ENCODE data around the gene GRID2.
"Not testable (repeated sequence)": the region's sequence is repeated elsewhere in the genome, so short reads cannot be mapped to it uniquely, and the experiment has no call there.

The GRID2 gene

GRCh38 chr4:93617606-93618005, 1313.8 kb downstream of the GRID2 start:
- DNase-seq = no peak

GRCh38 chr4:93633721-93634120, 1330.0 kb downstream of the GRID2 start:
- no peak for DNase-seq

DNA sequence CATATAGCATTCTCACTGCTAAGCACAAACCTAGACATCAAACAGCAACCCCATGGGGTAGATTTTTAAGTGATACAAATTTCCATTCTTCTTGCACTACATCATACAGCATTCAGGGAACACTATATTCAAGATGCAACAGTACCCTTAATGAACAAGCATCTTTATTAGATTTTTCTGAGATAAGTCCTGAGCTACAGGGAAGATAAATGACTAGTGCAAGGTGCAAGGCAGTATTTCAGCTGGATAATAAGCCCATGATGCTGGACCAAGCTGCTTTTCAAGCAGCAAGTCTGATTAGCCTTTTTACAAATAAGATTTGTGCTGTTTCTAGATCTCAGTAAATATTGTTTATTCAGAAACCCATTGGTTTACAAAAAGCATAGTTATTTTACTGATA, 1332.2 kb downstream of the GRID2 start:
- no peak for DNase-seq

- no peak for DNase-seq
Observed at GRCh38 chr4:93645120-93645519, 1341.4 kb downstream of the GRID2 start.

DNA sequence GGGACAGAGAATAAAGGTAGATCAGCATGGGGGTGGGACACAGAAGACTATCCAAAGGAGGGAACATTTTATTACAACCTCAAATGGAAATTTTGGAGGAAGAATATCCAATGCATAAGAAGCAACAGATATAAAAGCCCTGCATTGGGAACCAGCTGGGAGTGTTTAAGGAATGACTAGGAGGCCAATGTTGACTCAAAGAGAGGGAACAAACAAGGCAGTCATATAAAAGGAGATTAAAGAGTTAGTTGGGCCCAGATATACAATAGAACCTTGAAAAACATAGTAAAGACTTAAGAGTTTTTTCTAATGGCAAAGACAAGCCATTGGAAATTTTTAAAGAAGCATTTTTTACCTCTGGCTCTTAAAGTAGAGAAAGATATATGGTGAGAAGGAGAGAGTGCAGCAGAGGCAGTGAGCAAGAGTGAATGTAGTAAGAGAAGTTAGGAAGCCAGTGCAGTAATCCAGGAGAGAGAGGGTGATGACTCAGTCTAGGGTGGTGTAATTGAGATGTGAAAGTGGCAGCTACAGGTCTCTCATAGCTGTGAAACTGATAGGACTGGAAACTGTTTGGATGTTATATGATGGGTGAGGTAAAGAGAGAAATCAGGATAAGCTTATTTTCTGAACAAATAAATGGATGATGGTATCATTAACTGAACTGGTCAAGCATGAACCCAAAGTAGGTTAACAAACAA, 1342.6 kb downstream of the GRID2 start:
- DNase-seq = no peak

- DNase-seq = no peak
Observed at GRCh38 chr4:93648258-93648657, 1344.5 kb downstream of the GRID2 start.

GRCh38 chr4:93649828-93650227, 1346.1 kb downstream of the GRID2 start:
- no peak for DNase-seq

DNA sequence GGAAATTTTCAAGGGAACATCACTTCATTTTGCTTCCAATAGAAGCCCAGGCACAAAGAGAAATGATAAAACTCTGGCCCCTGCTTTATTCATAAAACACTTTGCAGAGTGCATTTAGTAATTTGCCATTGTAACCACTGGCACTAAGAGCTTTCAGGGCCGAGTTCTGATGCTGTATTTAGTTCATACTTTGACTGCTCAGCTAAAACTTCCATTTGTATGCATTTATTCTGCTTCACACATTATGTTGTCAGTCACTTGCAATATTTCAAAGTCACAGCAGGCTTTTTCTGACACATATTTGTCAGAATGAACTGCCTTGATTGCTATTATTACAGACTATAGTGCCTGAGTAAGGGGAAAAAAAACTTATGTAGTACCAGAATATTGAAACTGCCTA, 1350.4 kb downstream of the GRID2 start:
- no peak for DNase-seq

GRCh38 chr4:93657527-93657926, 1353.8 kb downstream of the GRID2 start:
- no peak for DNase-seq

- DNase-seq = no peak
Observed at GRCh38 chr4:93658443-93658842, 1354.7 kb downstream of the GRID2 start.

- DNase-seq = no peak
Observed at GRCh38 chr4:93659629-93660028, 1355.9 kb downstream of the GRID2 start.

DNA sequence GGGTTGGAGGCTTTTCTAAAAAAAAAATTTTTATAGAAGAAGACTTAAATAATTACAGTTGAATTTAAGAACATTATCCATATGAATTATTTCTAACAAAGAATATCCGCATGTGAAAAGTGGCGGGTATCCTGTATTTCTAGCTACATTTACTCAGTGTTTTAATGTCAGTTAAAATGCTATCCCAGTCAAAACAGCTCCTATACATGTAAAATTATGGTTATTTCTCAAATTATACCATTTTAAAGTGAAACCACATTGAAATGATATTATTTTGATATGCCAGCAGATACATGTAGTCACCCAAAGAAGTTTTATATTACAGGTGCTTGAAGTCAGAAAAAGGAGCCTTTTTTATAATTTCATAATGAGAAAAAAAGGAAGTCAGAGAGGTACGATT, 1356.3 kb downstream of the GRID2 start:
- no peak for DNase-seq

DNA sequence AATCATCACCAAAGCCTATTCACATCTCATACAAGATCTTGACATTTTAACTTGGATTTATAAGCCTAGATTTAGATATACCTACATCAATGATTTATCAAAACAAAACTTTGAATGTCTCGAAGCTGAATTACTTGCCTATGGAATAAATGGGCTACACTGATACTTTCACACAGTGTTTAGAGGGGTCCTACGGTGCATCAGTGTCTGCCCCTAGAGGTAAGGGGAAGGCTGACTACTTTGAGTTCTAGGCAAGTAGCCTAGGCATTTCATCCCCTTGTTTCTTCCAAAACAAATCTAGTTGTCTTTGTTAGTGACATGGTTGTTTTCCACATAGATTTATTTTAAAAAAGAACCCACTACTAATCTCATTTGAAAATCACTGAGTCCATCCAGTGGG, 1366.7 kb downstream of the GRID2 start:
- no peak for DNase-seq

DNA sequence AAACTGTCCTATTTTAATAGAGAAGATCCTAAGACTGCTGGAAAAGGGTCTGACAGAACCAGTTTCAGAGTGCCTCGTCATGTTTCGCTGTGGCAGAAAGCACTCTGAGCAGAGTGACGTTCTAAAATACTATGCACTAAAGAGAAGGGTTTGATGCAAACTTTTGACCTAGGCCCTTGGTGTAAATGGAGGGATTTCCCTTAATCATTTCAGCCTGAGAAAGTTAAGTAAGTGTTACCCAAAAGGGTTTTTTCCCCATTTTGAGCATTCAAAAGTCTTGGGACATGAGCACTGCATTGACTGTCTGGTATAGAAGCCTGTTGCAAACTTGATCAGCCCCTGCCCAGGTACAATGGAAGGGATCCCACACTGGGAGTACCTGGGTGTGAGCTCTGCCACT, 1367.3 kb downstream of the GRID2 start:
- no peak for DNase-seq

- not testable (repeated sequence) for DNase-seq
Observed at GRCh38 chr4:93676937-93677336, 1373.2 kb downstream of the GRID2 start.

- DNase-seq = no peak
Observed at GRCh38 chr4:93684571-93684970, 1380.8 kb downstream of the GRID2 start.

DNA sequence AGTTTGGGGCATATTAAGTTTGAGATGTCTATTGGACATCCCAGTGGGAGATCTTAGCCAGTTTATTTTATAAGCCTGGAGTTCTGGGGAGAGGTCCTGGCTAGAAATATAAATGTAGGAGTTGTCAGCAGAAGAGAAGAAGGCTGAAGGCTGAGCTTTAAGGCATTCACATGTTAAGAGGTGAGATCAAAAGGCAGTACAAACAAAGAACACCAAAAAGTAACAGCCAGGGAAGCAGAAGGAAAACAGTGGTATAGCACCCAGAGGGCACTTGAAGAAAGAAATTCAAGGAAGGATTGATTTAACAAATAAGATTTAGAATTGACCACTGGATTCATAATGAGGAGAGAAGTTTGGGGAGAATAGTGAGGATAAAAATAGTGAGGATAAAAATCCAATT, 1383.5 kb downstream of the GRID2 start:
- no peak for DNase-seq

DNA sequence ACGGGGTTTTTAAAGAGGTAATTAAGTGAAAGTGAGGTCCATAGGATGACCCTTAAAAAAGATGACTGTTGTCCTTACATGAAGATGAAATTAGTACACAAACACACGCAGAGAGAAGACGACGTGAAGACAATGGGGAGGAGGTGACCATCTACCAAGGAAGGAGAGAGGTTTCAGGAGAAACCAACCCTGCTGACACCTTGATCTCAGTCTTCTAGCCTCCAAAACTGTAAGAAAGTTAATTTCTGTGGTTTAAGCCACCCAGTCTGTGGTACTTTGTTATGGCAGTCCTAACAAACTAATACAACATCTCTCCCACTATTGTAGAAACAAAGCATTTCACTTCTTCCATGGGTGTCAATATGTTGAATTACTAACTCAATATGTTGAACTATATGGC, 1385.2 kb downstream of the GRID2 start:
- DNase-seq = no peak

DNA sequence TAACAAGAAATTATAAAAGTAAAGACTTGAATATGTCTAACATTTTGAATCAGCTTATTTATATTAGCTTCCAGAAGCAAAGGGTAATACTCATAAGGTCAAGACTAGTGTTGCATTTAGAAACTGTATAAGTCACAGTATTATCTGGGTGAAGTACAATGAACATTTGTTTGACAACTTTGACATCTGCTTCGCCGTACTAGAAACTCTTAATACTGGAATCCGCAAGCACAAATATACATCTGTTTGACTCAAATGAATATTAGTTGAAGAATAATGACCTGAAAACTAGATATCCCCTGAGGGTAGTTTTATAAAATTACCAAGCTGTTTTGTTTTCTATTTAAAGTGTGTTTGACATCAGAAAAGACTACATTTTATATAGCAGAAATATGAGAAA, 1389.4 kb downstream of the GRID2 start:
- no peak for DNase-seq

DNA sequence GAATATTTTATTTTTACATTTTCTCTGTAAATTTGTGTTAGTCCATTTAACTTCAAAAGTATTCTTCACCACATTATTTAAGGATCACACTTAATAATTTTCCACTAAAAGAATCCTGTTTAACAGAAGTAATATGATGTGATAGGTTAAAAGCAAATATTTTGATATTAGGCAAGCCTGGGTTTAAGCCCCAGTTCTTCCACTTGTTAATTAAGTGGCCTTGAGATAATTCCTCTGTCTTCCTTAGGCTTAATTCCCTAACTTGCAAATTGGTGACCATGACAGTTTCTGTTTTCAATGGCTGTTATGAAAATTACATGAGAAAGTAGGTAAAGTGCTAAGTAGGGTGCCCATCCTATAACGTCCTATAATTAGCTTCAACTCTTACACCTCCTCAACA, 1394.9 kb downstream of the GRID2 start:
- DNase-seq = no peak

DNA sequence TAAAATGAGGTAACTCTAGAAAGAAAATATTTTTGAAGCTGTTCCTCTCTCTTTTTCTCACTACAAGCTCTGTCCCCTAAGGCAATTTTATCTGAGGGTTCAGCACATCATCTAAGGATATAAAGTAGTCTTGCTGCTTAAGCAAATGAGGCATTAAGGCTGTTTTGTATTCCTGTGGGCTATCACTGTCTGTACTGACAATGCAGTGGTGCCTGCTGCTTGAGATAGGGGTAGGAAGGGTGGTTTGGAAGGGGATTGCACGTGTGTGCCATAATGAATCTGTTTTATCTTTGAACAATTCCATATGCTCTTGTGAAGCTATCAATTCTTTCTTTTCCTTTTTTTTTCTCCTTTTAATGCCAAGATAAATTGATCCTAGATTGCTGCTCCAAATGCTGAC, 1396.8 kb downstream of the GRID2 start:
- DNase-seq = no peak

GRCh38 chr4:93710101-93710846, 1406.5 kb downstream of the GRID2 start:
- no peak for DNase-seq

DNA sequence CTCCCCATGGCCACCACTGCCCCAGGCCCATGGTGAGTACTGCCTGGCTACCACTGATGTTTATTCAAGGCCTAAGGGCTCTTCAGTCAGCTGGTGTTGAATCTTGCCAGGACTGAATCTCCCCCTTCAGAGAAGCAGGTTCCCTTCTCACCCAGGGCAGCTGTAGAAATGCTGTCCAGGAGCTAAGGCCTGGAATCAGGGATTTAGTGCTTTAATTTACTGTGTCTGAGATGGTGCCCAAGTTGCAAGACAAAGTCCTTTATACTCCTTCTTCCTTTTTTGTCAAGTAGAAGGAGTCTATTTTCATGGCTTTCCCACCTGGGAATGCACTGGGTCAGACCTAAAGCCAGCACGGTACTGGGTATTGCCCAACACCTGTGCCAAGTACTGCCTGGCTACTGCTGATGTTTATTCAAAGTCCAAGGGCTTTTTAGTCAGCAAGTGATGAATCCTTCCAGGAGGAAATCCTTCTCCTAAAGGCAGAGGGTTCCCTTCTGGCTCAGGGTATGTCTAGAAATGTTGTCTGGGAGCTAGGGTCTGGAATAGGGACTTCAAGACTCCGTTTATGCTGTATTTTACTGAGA, 1407.2 kb downstream of the GRID2 start:
- no peak for DNase-seq

GRCh38 chr4:93718233-93718632, 1414.5 kb downstream of the GRID2 start:
- no peak for DNase-seq

All from cerebellar nuclear complex (tissue), 1 donor.